Putamen (tissue), 1 donor: Measurements from ENCODE around the gene TMPRSS6.
"Not testable (repeated sequence)": the region's sequence is repeated elsewhere in the genome, so short reads cannot be mapped to it uniquely, and the experiment has no call there.

Experiments used
- DNase-seq: peaks from one replicate; pipeline ENCODE4 v3.0.0-alpha.2; 2016; ENCODE audit warnings: low spot score

The TMPRSS6 gene

DNA sequence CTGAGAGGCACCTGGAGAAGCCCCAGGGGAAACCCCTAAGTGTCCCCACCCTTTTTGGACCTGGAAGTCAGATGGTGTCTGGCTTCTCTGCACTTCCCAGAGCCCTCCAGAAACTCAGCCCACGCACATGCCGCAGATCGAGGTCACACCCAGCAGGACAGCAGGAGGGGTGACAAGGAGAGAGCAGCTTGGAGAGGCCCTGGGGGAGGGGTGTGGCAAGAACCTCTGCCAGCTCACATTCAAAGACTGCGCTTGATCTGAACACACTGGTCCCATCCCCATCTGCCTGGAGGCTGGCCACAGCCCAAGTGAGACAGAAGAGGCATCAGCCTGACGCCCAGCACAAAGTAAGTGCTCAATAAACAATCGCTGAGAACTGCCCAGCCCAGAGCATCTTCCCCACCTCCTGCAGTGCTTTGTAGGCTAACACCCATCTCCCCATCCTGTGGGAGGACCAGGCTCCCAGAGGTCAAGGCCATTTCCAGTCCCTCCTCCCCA is 21.4 kb downstream of the TMPRSS6 start:
- DNase-seq: no peak

DNA sequence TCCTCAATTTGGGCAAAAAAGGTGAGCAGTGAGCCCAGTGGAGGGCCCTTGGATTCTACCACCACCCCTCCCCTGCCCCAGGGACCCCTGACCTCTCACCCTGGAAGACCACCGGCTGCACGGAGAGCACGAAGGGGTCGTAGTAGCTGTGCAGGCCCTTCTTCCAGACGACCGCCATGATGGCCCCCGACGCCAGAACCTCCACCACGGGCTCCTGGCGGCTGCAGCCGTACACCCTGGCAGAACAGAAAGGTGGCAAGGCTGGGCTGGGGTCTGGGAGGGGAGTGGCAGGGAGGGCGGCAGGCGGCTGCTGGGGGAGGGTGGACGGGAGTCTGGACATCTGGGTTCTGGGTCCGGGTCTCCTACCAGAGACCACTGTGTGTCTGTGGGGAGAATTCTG is 23.3 kb downstream of the TMPRSS6 start:
- DNase-seq: no peak

DNA sequence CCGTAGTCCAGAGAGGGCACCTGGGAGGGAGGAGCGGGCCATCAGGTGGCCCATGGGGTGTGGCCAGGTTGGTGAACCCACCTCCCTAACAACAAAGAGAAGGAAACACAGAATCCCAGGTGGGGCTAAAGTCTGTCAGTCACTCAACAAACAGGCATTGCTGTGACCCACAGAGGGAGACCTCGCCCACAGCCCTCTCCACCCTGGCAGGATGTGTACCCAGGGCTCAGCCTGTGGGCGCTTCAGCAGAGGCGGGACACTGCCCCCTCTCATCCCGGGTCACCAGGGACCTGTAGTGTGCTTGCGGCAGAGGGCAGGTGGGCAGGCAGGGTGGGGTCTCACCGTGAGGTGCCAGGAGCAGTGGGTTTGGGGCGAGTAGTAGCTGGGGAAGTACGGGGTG is 25.1 kb downstream of the TMPRSS6 start:
- no peak for DNase-seq

DNA sequence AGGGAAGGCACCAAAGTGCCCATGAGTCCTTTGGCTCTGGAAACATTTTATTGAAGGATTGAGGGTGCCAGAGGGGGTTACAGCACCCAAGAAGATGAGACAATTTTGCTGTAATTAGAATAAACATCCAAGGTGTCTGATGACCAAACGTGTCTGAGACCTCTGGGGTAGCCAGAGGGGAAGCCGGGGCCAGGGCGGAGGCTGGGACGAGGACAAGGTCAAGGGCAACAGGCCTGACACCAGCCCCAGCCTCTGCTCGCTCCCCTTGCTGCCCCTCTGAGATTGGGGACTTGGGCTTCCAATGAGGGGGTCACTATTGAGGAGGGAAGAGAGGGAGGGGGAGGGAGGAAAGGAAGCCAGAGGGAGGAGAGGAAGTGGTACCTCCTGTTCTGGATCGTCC is 25.6 kb downstream of the TMPRSS6 start:
- DNase-seq: no peak

DNA sequence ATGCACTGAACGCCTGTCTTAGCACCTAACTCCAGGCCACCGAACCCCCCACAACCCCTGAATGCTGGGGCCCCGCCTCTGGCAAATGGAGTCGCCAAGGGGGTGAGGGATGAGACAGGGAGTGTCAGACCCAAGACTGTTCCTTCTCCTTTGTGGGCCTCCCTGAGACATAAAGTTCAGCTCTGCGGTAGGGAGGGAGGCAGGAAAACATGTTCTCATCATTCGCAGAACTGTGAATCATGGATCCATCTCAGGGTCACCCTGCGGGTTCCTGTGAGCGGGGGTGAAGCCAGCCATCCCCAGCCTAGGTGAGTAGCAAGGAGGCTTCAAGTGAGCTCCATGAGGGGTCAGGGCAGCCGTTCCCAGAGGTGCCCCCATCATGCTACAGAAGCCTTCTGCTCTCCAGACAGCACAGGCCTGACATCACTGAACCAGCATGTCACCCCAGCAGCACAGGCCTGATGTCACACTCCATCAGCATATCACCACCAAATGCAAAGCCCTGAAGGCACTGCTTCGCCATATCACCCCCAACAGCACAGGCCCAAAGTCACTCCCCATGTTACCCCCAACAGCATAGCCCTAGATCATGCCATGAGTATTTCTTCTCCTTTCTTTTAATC is 27.2 kb downstream of the TMPRSS6 start:
- no peak for DNase-seq

DNA sequence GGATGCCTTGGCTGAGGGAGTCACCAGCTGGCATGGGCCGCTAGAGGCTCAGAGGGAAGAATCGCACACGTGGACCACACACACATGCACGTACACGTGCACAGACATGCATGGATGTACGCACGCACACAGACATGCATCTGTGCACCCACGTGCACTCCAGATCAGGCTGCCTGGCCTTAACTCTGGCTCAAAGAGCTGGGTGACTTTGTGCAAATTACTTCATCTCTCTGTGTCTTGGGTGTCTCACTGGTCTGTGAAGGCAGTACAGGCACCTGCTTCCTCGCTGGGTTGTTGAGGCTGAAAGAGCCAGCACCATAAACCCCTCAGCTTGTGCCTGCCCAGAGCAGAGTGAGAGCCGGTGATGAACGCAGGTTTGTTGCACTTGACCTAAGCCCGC is 28.7 kb downstream of the TMPRSS6 start:
- no peak for DNase-seq

DNA sequence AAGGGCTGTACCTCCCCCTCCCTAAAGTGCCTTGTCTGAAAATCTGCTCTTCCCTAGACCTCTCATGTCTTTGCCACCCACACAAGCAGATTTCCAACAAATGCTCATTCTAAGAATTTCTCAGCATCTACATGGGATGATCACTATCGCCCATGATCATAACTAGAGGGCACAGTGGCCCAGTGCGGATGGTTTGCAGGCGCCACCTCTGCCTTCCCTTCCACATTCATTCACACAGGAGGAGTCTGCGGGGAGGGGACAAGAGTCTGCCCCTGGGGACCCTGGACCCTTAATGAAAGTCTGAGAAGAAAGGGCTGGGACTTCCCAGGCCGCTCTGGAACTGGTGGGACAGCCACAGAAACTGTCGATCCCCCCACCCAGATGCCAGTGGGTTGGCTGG is 29.1 kb downstream of the TMPRSS6 start:
- no peak for DNase-seq

DNA sequence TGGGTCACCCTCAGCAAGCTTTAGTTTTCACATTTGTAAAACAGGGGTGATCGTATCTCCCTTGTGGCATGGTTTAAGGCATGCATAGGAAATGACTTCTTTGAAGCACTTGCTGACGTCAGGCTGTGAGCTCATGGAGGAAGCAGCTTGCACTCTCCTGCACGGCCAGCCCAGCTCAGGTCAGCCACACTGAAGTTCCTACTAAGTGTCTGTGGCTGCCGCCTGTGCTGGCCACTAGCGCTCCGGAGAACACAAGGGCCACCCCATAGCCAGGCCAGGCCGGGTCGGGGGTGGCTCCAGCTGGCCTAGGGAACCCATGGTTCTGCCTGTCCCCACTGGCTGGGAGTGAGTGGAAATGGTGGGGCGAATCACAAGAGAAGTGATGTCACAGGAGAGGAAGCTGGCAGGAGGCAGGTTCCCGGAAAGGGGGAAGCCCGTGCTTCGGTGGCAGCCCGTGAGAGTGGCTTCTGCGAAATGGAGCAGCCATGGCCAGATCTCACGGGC is 29.8 kb downstream of the TMPRSS6 start:
- no peak for DNase-seq

DNA sequence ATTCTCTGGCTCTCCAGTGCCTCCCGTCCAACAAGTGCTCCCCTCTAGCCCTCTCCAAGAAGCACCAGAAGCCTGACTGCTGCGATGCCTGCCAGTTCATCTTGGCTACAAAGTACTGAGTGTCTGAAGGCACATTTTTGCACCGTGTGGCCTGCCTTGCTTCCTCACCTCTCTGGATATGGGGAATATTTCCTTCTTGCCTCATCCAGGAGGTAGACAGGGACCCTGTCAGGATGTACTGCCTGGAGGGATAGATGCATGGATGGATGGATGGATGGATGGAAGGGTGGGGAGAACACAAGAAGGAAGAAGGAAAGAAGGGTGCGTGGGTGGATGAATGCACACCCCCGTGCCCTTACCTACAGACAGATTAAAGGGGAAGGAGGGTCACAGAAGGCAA is 30.4 kb downstream of the TMPRSS6 start:
- no peak for DNase-seq

DNA sequence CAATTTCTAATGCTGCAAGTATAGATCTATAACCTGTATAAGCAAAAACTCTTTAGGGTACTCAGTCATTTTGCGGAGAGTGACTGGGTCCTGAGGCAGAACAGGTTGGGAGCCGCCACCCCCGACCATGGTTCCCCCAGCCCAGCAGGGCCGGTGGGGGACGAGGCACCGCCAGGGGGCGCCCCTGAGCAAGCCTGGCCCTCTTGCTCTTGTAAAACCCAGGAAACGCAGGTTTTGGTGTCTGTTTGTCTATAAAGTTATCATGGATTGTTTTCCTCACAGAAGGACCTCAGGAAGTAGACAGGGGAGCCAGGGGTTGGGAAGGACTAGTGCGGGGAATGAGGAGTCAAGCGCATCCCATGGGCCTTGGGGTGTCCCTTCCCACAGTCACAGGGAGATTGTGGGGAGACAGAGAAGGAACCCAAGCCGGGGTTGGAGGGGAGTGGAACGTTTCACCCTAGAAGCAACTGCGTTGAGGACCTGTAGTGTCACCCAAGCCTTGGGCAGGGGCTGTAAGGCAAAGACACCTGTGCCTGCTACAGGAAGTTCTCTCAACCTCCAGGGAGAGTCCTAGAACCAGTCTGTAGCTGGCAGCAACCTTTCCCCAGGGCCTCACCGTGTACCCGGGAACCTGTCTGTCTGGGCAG is 31.6 kb downstream of the TMPRSS6 start:
- no peak for DNase-seq

DNA sequence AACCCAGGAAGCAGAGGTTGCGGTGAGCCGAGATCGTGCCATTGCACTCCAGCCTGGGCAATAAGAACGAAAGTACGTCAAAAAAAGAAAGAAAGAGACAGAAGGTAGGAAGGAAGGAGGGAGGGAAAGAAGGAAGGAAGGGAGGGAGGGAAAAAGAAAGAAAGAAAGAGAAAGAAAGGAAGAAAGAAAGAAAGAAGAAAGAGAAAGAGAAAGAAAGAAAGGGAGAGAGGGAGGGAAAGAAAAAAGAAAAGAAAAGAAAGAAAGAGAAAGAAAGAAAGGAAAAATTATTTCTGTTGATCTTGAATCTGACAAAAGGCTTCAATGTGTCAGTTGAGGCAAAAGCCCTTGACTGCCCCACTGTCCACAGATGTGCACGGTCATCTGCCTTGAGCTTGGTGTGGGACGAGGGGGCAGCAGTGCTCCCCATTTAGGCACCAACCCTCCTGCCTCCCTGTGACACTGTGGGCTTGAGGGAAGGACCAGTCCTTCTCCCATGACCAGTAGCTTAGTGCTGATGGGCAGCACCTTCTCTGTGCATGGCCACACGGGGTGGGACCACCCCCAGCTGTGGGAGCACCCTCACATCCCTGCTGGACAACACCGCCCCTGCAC is 33.6 kb downstream of the TMPRSS6 start:
- no peak for DNase-seq

DNA sequence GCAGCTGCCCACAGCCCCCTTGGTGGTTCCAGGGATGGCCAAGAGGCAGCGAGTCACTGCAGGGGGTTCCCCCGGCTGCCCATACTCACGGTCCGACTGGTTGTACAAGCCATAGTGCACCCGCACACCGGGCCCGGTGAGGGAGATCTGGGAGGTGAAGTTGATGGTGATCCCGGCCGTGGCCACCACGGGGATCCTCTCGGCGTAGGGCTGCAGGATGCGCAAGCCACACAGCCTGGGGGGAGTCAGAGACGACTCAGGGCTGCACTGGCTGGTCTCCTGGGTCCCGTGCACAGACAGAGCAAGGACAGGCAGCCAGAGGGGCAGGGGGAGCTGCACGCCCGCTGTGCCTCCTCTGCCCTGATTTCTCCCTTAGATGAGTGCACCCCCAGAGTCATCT is 34.5 kb downstream of the TMPRSS6 start:
- no peak for DNase-seq

DNA sequence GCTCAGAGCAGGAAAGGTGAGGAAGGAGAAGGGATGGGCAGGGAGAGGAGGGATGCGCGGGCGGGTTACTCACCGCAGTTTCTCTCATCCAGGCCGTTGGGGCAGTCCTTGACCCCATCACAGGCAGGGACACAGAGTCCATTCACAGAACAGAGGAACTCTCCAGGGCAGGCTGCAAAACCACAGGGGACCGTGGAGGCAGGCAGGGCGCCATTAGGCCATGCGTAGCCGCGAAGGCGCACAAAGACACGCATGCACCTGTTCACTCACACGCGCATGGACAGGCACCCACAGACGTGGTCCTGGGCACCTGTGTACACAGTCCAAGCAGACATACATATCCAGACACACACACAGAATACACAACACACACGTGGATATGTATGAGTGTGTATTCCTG is 35.0 kb downstream of the TMPRSS6 start:
- no peak for DNase-seq

DNA sequence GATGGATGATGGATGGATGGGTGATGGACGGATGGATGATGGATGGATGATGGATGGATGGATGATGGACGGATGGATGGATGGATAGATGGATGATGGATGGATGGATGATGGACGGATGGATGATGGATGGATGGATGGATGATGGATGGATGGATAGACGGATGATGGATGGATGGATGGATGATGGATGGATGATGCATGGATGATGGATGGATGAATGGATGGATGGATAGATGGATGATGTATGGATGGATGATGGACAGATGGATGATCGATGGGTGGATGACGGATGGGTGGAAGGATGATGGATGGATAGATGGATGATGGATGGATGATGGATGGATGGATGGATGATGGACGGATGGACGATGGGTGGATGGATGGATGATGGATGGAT is 36.8 kb downstream of the TMPRSS6 start:
- no peak for DNase-seq

DNA sequence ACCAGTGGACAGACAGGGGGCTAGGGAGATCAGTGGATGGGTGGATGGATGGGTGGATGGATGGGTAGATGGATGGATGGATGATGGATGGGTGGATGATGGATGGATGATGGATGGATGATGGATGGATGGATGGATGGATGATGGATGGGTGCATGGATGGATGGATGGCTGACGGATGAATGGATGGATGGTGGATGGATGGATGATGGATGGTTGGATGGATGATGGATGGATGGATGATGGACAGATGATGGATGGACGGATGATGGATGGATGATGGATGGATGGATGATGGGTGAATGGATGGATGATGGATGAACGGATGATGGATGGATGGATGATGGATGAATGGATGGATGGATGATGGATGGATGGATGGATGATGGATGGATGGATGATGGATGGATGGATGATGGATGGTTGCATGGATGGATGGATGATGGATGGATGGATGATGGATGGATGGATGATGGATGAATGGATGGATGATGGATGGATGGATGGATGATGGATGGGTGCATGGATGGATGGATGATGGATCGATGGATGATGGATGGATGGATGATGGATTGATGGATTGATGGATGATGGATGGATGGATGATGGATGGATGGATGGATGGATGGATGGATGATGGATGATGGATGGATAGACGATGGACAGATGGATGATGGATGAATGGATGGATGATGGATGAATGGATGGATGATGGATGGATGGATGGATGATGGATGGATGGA is 37.5 kb downstream of the TMPRSS6 start:
- DNase-seq: not testable (repeated sequence)

DNA sequence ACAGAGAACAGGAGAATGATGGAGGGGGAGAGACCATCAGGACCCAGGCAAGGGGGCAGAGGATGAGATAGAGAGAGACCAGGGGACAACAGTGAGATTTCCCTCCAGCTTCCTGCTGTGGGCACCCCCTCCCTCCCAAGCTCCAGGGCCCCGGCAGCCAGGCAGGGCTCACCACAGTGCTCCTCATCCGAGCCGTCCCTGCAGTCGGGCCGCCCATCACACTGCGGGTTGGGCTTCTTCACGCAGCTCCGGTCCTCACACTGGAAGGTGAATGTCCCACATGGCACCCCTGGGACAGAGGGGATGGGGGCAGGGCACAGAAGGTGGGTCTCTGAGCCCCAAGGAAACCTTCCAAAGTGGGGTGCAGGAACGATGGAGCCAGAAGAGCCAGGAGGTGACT is 38.8 kb downstream of the TMPRSS6 start:
- no peak for DNase-seq

DNA sequence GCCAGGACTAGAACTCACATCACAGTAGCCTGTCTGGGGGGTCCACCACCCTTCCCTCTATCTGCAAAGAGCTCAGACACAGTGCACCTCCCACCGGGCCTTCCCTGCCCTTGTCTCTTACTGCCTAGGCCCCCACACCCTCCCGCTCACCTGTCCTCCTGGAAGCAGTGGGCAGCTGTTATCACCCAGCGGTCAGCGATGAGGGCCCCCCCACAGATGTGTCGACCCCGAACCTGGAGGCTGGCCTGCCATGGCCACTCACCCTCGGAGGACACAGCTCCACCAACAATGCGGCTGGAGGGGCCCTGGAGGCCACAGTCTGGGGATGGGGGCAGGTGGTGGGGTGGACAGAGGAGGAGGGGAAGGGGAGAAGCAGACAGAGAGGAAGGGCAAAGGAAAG is 39.2 kb downstream of the TMPRSS6 start:
- DNase-seq: no peak

DNA sequence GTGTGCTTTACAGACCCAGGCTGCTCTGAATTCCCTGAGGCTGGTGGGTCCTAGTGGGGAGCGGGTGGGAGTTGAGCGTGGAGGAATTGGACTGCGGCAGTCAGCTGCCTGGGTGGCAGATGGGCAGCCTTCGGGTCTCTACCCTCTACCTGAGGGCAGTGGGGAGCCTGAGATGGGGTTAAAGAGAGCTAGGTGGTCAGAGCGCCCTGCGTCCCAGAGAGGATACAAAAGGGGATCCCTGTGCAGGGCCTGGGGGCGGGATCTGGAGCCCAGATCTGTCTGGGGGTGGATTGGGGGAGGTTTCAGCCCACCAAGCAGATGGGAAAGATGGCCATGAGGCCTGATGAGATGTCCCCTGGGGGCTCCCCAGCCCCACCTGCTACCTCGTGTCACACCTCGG is 39.8 kb downstream of the TMPRSS6 start:
- no peak for DNase-seq

DNA sequence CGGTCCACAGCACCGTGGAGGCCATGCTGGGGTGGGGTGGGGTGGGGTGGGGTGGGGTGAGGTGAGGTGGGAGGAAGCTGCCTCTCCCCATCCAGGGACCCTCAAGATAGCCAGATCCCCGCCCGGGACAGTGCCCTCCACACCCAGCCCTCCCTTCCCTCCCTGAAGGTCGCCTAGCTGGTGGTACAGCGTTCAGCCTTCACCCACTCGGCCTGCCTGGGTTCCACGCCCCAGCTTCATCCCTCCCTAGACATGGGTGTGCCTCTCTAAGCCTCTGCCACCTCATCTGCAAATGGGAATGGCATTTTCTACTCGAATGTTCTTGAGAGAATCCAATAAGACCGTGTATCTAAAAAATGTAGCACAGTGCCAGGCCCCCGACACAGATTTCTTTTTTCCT is 40.2 kb downstream of the TMPRSS6 start:
- DNase-seq: no peak

DNA sequence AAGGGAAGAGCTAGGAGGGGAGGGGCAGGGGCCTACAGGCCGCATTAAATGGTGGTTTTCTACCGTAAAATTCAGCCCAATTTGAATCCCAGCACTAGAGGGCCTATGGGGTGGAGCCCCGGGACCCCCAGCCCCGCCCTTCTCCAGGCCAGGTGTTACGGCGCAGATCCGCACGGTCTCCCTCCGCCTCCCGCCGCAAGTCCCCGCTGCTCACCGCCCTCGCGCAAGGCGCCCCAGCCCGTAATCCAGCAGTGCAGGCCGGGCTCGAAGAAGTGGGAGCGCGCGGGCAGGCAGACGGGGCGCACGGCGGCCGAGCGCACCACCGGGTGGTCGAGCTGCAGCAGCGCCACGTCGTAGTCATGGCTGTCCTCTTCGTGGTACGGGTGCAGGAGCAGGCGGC is 40.7 kb downstream of the TMPRSS6 start:
- no peak for DNase-seq

DNA sequence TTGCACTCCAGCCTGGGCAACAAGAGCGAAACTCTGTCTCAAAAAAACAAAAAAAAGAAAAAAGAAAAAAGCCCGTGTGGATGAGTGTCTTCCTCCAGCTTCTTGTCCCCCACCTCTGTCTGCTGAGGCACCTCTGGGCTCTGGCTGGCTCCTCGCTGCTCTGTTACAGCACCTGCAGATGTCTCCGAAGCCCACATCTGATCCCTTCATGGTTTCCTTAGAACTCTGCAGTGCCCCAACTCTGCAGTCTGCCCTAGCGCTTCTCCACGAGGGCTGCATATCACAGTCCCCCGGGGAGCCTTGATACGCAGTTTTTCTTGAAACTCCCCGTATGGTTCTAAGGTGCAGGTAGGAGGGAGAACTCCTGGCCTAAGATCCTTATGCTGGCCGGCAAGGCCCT is 42.1 kb downstream of the TMPRSS6 start:
- no peak for DNase-seq

DNA sequence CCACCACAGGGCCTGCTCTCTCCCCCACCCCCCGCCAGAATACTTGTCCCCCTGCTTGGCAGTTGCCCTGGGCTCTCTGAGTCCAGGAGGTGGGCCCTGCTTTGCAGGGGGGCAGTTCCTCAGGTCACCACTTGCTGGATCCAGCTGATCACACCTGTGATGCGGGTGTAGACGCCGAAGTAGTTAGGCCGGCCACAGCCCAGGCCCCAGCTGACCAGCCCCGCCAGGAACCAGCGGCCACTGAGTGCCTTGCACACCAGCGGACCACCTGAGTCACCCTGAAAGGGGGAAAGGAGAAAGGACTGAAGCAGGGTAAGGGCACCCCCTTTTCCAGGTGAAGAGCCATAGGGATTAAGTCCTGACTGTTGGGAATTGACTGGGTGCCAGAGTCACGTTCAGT is 43.6 kb downstream of the TMPRSS6 start:
- DNase-seq: no peak

DNA sequence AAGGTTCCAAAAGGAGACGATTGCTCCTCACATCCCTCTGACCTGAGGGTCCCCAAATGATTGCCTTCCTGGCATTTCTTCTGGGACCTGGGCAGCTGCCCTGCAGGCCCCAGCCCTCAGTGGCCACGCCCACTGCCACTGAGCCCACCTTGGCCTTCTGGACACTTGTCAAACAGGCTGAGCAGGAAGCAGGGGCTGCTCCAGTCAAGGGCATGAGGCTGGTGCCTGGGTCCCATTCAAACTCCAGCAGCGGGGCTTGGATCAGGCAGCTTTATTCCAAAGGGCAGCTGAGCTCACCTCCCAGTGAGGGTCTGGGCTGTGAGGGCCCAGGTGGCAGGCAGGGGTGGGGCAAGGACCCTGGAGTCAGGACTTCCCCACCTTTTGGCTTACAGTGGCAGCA is 44.3 kb downstream of the TMPRSS6 start:
- DNase-seq: no peak
